CD4-positive, alpha-beta memory T cell (primary cell): ENCODE measurements around the gene RPL14. TPM values are rescaled to one million over a fixed set of nuclear protein-coding genes. Genes with fewer than 3 reads are reported as not detected.

Experiments used
- CTCF ChIA-PET: fragments of 350-600 bp; sonication (Branson Sonifier 250); formaldehyde crosslinking; loops from one replicate; lab custom pipeline; 2021; ENCODE audit warnings: inconsistent platforms; ENCODE audit not compliant: partially characterized antibody; lab: Charles Lee
- POLR2A ChIA-PET: fragments of 350-600 bp; sonication (Branson Sonifier 250); formaldehyde crosslinking; loops from one replicate; lab custom pipeline; 2021; ENCODE audit not compliant: partially characterized antibody; lab: Charles Lee
- DNase-seq, 5 donors: peaks; one replicate each; pipeline versions ENCODE4 v3.0.0 to v3.0.0-alpha.2; 2020 to 2022; ENCODE audit warnings: mixed read lengths in 1 of 5
- H3K27ac ChIP-seq: one replicate; pipeline ENCODE4 v1.7.0; 2013; ENCODE audit warnings: low read depth, low read length
- H3K27me3 ChIP-seq: 2 replicates; pipeline ENCODE4 v1.7.0; 2013; ENCODE audit warnings: mild to moderate bottlenecking, low read length, moderate library complexity; ENCODE audit not compliant: insufficient read depth
- H3K36me3 ChIP-seq: 2 replicates; pipeline ENCODE4 v1.7.0; 2013; ENCODE audit warnings: mild to moderate bottlenecking, low read length, moderate library complexity; ENCODE audit not compliant: insufficient read depth
- H3K4me1 ChIP-seq: 2 replicates; pipeline ENCODE4 v1.7.0; 2013; ENCODE audit warnings: mild to moderate bottlenecking, low read length, moderate library complexity; ENCODE audit not compliant: insufficient read depth
- H3K4me3 ChIP-seq, 2 donors: one replicate each; pipeline ENCODE4 v1.7.0; 2013; ENCODE audit warnings: low read length in 2 of 2, mild to moderate bottlenecking in 1 of 2
- H3K9me3 ChIP-seq, 2 donors: one replicate each; pipeline ENCODE4 v1.7.0; 2013; ENCODE audit warnings: low read length in 2 of 2, control low read depth in 1 of 2; ENCODE audit not compliant: control insufficient read depth in 1 of 2
- H3K27ac Mint-ChIP-seq, 7 donors: one replicate each; pipeline ENCODE4 v1.8.0; 2020 to 2021; ENCODE audit warnings: mixed read lengths in 7 of 7, mild to moderate bottlenecking in 6 of 7, inconsistent platforms in 3 of 7, moderate library complexity in 3 of 7
- H3K27me3 Mint-ChIP-seq, 2 donors: one replicate each; pipeline ENCODE4 v1.8.0; 2020 to 2021; ENCODE audit warnings: mixed read lengths in 2 of 2
- H3K36me3 Mint-ChIP-seq, 2 donors: one replicate each; pipeline ENCODE4 v1.8.0; 2020 to 2021; ENCODE audit warnings: mixed read lengths in 2 of 2, inconsistent platforms in 1 of 2, mild to moderate bottlenecking in 1 of 2
- H3K4me1 Mint-ChIP-seq, 4 donors: one replicate each; pipeline ENCODE4 v1.8.0; 2020 to 2021; ENCODE audit warnings: mixed read lengths in 4 of 4, mild to moderate bottlenecking in 1 of 4
- H3K4me3 Mint-ChIP-seq, 8 donors: one replicate each; pipeline ENCODE4 v1.8.0; 2020 to 2021; ENCODE audit warnings: mixed read lengths in 8 of 8, mild to moderate bottlenecking in 7 of 8, moderate library complexity in 6 of 8, inconsistent platforms in 3 of 8
- H3K9me3 Mint-ChIP-seq, 8 donors: one replicate each; pipeline ENCODE4 v1.8.0; 2020 to 2021; ENCODE audit warnings: mixed read lengths in 8 of 8, mild to moderate bottlenecking in 5 of 8, inconsistent platforms in 3 of 8, moderate library complexity in 1 of 8
- intact Hi-C: fragments of 100-400 bp; cut with micrococcal nuclease; formaldehyde crosslinking; loops from one replicate; pipeline ENCODE4 v1.15.1; 2023
- polyA plus RNA-seq, 2 donors: library from polyadenylated mRNA; unstranded; fragments of 300-500 nt; fragmentation: Illumina TruSeq; gene quantifications; one replicate each; pipeline ENCODE4 v1.2.3, GENCODE V29; 2021
- total RNA-seq, 2 experiments: library from RNA; stranded (reverse); gene quantifications; one replicate each; pipeline ENCODE4 v1.2.3, GENCODE V29; 2021

Gene RPL14
- 1,000 to 10,000 TPM; 2,669 to 2,785 TPM for total RNA-seq
- 1,000 to 10,000 TPM; 1,004 to 1,669 TPM for polyA plus RNA-seq

DNA sequence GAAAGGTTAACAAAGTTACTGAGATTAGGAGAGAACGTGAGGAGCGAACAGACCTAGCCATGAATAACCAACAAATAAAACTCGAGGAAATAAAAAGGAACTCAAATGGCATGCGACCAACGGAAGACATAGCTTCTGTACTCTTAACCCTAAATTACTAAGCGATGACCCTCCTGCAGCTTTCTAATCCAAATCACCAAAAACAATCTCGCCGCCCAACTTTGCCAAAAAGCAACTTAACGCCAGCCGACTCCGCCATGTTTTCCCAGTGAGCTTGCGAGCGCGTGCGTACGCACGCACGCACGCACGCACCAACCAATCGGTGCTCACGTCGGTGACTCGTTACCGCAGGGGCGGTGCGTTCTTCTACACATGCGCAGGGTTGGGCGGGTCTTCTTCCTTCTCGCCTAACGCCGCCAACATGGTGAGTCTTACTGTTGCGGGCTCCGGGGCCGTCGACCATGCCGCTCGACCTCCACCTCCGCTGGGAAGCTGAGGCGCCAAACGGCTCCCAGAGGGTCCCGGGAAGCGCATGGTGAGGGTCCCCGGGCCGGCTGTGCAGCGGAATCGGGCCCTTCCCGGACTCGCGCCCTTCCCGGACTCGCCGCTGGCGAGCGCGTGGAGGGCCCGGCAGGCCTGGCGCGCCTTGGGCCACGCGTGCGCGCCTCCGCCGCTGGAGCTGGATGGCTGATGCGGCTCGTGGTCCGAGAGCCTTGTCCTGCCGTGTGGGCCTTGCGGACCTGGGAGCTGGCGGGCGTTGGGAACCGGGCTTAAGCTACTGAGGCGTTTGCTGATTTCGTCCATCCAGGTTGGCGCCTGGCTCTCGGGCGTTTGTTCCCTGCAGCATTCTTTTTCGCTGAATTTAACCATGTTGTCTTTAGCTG is at the start of gene RPL14:
Gene RPL14, plus strand, starts transcription at position 400 of the 884 bp plus-strand sequence. Its CDS starts 133 bp downstream, at position 533.
- peak within 1 kb of the TSS; percentile 90 for H3K27ac ChIP-seq
- Mint-ChIP-seq H3K27me3 (no peaks in the 10 kb centered on the region), H3K27ac (peak within 1 kb of the TSS; percentile 89 to 99 (median 97)), H3K9me3 (peaks cover 0 to 4% (median 0%) of the 10 kb centered on the region in 8 donors), H3K4me1 (peaks cover 32 to 71% (median 41%) of the 10 kb centered on the region in 4 donors), H3K36me3 (peaks cover 29 to 53% of the 10 kb centered on the region in 2 donors), H3K4me3 (peak within 1 kb of the TSS; percentile 88 to 99 (median 94))
- intact Hi-C loops: loop anchor here (1.0 to 10.0 kb wide), 5 partner anchors 20 to 1505 kb away; partner anchors contain the start of genes EIF1B, SLC25A38, ULK4 and ZNF619
- DNase-seq: peak; percentile 92 to 96 (median 95)
- POLR2A ChIA-PET: interaction anchor here (0.7 to 2.0 kb wide), 13 partner anchors 8 to 1505 kb away, joined by 3 to 35 read pairs (median 7); partner anchors contain the start of genes CTNNB1, EIF1B, ULK4 and ZNF619
- H3K4me1 ChIP-seq: peaks cover 46% of the 10 kb centered on the region
- H3K9me3 ChIP-seq: no peaks in the 10 kb centered on the region
- CTCF ChIA-PET: interaction anchor here (1.4 kb wide), 1 partner anchor 49 kb away, joined by 3 read pairs; the partner anchor contains the start of gene ZNF620
- peak within 1 kb of the TSS; percentile 75 to 79 for H3K4me3 ChIP-seq
- peaks cover 30% of the 10 kb centered on the region for H3K36me3 ChIP-seq
- H3K27me3 ChIP-seq: no peaks in the 10 kb centered on the region

DNA sequence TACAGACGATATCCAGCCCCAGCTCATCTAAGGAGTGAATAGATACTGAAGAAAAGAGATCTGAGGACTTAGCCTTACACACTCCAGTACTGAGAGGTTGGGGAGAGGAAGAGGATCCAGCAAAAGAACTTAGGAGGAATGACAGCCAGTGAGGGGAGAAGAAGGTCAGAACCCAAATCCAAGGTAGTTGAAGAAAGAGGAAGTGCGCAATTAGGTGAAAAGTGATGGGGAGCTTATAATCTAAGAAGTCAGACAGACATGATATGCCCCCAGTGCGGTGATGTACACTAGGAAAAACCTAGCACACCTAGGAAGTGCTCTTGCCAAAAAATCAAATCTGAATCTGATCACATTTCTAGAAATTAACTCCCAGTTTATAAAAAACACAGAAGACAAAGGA is 49.5 kb upstream of the RPL14 start:
- Mint-ChIP-seq H3K4me1 (no peaks in the 10 kb centered on the region), H3K27me3 (peaks cover 1 to 2% of the 10 kb centered on the region in 2 donors), H3K27ac (no peak overlapping the region), H3K9me3 (no peaks in the 10 kb centered on the region), H3K36me3 (no peaks in the 10 kb centered on the region), H3K4me3 (no peak overlapping the region)
- no peaks in the 10 kb centered on the region for H3K27me3 ChIP-seq
- ChIA-PET CTCF (no interaction called here), POLR2A (no interaction called here)
- no peaks in the 10 kb centered on the region for H3K4me1 ChIP-seq
- intact Hi-C loops: no loop called here
- no peaks in the 10 kb centered on the region for H3K36me3 ChIP-seq
- no peak overlapping the region for H3K4me3 ChIP-seq
- no peaks in the 10 kb centered on the region for H3K9me3 ChIP-seq
- no peak overlapping the region for H3K27ac ChIP-seq
- no peak for DNase-seq

DNA sequence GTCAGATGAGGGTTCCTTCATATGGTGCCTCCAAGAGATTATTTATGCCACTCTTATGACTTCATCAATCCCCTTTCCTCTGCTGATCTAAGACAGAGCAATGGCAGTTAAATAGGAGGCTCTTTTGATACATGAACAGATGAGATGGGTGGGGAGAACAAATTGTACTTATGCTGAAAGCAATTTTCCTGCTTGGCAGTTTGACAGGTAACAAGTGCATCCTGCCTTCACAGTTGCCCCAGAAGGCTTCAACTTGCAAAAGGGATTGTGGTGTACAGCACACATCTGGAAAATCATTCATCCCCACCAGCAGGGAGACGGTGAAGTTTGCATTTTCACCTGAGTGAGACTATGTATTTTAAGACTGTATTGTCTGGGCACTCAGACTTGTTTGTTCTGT is 42.9 kb upstream of the RPL14 start:
- Histone ChIP-seq H3K27ac (no peak overlapping the region), H3K4me1 (no peaks in the 10 kb centered on the region), H3K36me3 (no peaks in the 10 kb centered on the region), H3K9me3 (no peaks in the 10 kb centered on the region), H3K27me3 (no peaks in the 10 kb centered on the region), H3K4me3 (no peak overlapping the region)
- Mint-ChIP-seq H3K36me3 (no peaks in the 10 kb centered on the region), H3K4me3 (no peak overlapping the region), H3K4me1 (no peaks in the 10 kb centered on the region), H3K9me3 (no peaks in the 10 kb centered on the region), H3K27ac (no peak overlapping the region), H3K27me3 (peaks cover 1 to 4% of the 10 kb centered on the region in 2 donors)
- intact Hi-C loops: no loop called here
- POLR2A ChIA-PET: no interaction called here
- DNase-seq: no peak
- CTCF ChIA-PET: no interaction called here

DNA sequence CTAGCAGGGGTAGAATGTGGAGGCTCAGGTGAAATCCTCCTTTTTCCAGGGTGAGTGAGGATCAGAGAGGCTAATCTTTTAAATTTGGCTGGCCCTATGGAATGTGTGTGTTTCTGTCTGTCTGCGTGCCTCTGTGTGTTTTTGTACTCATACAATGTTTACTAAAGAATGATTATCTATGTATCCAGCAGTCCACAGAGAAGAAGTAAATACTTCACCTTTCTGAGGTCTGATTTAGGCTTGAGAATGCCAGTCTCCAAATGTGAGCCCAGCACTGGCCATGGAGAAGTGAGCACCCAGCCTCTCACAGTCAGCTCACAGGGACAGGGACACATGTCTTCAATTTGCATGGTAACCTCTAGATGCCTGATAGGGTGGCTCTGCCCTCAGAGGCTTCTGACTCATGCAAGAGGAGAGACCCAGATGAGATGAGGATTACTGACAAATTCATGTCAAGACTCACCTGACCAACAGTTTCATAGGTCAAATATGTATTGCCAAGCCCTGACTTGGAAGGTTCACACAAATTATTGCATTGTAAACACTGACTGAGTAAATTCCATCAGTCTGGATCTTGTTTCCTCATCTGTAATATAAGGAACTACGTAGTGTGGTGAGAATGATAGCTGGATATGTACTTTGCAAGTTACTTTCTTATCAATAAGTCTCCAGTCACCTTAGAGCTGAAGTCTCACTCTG is 39.1 kb upstream of the RPL14 start:
- no peak for DNase-seq
- CTCF ChIA-PET: no interaction called here
- Mint-ChIP-seq H3K4me1 (no peaks in the 10 kb centered on the region), H3K27me3 (peaks cover 0 to 4% of the 10 kb centered on the region in 2 donors), H3K36me3 (peaks cover 0 to 5% of the 10 kb centered on the region in 2 donors), H3K27ac (no peak overlapping the region), H3K9me3 (no peaks in the 10 kb centered on the region), H3K4me3 (no peak overlapping the region)
- Histone ChIP-seq H3K4me3 (no peak overlapping the region), H3K9me3 (no peaks in the 10 kb centered on the region), H3K36me3 (no peaks in the 10 kb centered on the region), H3K4me1 (no peaks in the 10 kb centered on the region), H3K27ac (no peak overlapping the region), H3K27me3 (no peaks in the 10 kb centered on the region)
- POLR2A ChIA-PET: interaction anchor here (1.0 kb wide), 1 partner anchor 47 kb away, joined by 3 read pairs; no protein-coding TSS in a partner anchor
- intact Hi-C loops: no loop called here

DNA sequence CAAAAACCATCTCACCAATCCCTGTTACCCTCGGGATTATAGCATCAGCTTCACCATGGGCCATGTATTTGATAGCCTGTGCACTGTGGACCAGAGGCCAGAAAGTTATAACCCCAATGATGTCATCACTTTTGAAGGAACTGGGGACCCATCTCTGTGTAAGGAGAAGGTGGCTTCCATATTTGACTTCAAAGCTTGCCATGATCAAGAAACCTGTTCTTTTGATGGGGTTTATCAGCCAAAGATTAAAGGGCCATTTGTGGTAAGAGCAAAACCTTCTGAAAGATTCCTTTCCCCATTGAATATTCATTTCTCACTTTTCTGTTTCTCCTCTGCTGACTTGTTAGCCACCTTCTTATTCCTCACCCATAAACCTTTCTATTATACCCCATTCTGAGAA is 34.3 kb upstream of the RPL14 start:
- CTCF ChIA-PET: no interaction called here
- H3K4me3 Mint-ChIP-seq: no peak overlapping the region
- POLR2A ChIA-PET: no interaction called here
- peak in 1 of 5 donors; percentile 0 for DNase-seq
- H3K9me3 Mint-ChIP-seq: no peaks in the 10 kb centered on the region
- no peak overlapping the region for H3K27ac Mint-ChIP-seq
- Histone ChIP-seq H3K27me3 (no peaks in the 10 kb centered on the region), H3K4me1 (no peaks in the 10 kb centered on the region), H3K27ac (no peak overlapping the region), H3K9me3 (no peaks in the 10 kb centered on the region), H3K4me3 (no peak overlapping the region), H3K36me3 (no peaks in the 10 kb centered on the region)
- H3K36me3 Mint-ChIP-seq: peaks cover 0 to 13% of the 10 kb centered on the region in 2 donors
- no peaks in the 10 kb centered on the region for H3K27me3 Mint-ChIP-seq
- no peaks in the 10 kb centered on the region for H3K4me1 Mint-ChIP-seq
- intact Hi-C loops: no loop called here

DNA sequence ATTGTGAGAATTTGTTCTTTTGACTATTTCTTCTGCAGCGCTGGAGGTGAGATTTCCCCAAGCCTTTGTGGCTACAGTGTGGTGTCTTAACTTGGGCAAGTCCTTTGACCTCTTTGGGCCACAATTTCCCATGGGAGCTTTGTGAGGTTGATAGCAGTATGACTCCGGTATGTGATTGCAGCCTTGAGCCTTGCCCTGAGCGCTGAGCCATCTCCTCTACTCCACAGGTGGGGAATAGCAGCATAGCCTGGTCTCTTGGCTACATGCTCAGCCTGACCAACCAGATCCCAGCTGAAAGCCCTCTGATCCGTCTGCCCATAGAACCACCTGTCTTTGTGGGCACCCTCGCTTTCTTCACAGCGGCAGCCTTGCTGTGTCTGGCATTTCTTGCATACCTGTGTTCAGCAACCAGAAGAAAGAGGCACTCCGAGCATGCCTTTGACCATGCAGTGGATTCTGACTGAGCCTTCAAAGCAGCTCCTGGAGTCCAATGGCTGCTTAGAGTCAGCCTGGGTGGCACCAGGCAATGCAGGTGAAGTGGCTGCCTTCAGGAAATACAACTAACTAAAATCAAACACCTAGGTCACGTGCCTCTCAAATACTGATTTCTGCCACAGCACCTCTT is 30.0 kb upstream of the RPL14 start:
- no peak for DNase-seq
- Mint-ChIP-seq H3K9me3 (no peaks in the 10 kb centered on the region), H3K36me3 (peaks cover 0 to 16% of the 10 kb centered on the region in 2 donors), H3K27ac (no peak overlapping the region), H3K4me3 (no peak overlapping the region), H3K27me3 (peaks cover 0 to 2% of the 10 kb centered on the region in 2 donors), H3K4me1 (no peaks in the 10 kb centered on the region)
- H3K27me3 ChIP-seq: no peaks in the 10 kb centered on the region
- H3K4me3 ChIP-seq: no peak overlapping the region
- H3K9me3 ChIP-seq: no peaks in the 10 kb centered on the region
- no peaks in the 10 kb centered on the region for H3K4me1 ChIP-seq
- intact Hi-C loops: no loop called here
- ChIA-PET POLR2A (no interaction called here), CTCF (no interaction called here)
- no peaks in the 10 kb centered on the region for H3K36me3 ChIP-seq
- no peak overlapping the region for H3K27ac ChIP-seq
